Measurements from ENCODE around the gene RPL23.
A peak's percentile ranks its signal among the peaks of the same experiment; 100 is the strongest.

Gene RPL23

DNA sequence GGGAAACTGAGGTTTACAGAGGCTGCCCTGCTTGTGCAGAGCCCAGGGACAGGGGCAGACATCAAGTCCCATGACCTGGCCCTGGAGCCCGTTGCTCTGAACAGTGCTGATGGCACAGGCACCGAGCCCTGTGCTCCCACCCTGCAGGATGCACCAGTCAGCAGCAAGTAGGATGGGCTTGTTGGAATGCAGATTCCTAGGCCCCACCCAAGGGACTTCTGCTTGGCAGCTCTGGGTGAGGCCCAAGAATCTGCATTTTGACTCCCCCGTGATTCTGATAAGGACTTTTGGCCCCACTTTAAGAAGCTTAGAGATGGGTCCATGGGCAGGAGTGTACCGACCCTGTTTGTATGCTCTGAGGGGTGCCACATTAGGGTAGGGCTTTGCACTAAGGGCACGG lies 39.6 kb upstream of the RPL23 start:
- H3K27me3 ChIP-seq (ENCODE audit: low read depth, low read length): no peaks in the 10 kb centered on the region
- H3K27ac ChIP-seq (ENCODE audit: low read length): no peak overlapping the region
- H3K36me3 ChIP-seq (ENCODE audit: control insufficient read depth in 1 of 2, insufficient read depth in 2 of 2, low read length in 2 of 2): peaks cover 32 to 43% of the 10 kb centered on the region in 2 donors
- peaks cover 28 to 42% of the 10 kb centered on the region in 2 donors for H3K4me1 ChIP-seq (ENCODE audit: control insufficient read depth in 1 of 2, insufficient read depth in 2 of 2, low read length in 2 of 2)
- no peaks in the 10 kb centered on the region for H3K9me3 ChIP-seq (ENCODE audit: control insufficient read depth in 1 of 2, low read length in 2 of 2)
- H3K4me3 ChIP-seq (ENCODE audit: low read depth in 1 of 2, low read length in 2 of 2): no peak overlapping the region

- peaks cover 35 to 45% of the 10 kb centered on the region in 2 donors for H3K36me3 ChIP-seq (ENCODE audit: control insufficient read depth in 1 of 2, insufficient read depth in 2 of 2, low read length in 2 of 2)
- H3K9me3 ChIP-seq (ENCODE audit: control insufficient read depth in 1 of 2, low read length in 2 of 2): no peaks in the 10 kb centered on the region
- peaks cover 27 to 38% of the 10 kb centered on the region in 2 donors for H3K4me1 ChIP-seq (ENCODE audit: control insufficient read depth in 1 of 2, insufficient read depth in 2 of 2, low read length in 2 of 2)
Observed at GRCh38 chr17:38892620-38893019, 39.1 kb upstream of the RPL23 start.

DNA sequence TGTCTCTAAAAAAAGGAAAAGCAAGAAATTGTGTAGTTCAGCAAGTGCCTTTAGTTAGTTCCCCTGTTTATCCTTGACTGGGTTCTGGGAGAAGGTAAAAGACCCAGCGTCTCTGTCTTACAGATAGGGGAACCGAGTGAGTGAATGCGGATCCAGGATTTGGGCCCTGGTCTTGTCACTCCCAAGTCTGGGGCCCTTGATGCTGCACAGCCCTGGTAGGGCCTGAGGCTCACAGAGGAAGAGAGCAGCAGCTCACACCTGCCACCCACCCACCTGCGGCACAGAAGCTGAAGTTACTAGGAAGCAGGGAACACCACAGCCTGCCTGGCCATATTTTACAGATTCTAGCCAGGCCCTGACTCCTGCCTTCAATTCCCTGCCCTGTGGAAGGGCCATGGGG lies 38.6 kb upstream of the RPL23 start:
- Histone ChIP-seq H3K4me3 (ENCODE audit: low read depth in 1 of 2, low read length in 2 of 2) (no peak overlapping the region), H3K36me3 (ENCODE audit: control insufficient read depth in 1 of 2, insufficient read depth in 2 of 2, low read length in 2 of 2) (peaks cover 39 to 49% of the 10 kb centered on the region in 2 donors), H3K4me1 (ENCODE audit: control insufficient read depth in 1 of 2, insufficient read depth in 2 of 2, low read length in 2 of 2) (peaks cover 22 to 36% of the 10 kb centered on the region in 2 donors), H3K9me3 (ENCODE audit: control insufficient read depth in 1 of 2, low read length in 2 of 2) (no peaks in the 10 kb centered on the region), H3K27me3 (ENCODE audit: low read depth, low read length) (no peaks in the 10 kb centered on the region), H3K27ac (ENCODE audit: low read length) (no peak overlapping the region)

More at GRCh38 chr17:38892620-38893019, 39.1 kb upstream of the RPL23 start:
- Histone ChIP-seq H3K4me3 (ENCODE audit: low read depth in 1 of 2, low read length in 2 of 2) (no peak overlapping the region), H3K27me3 (ENCODE audit: low read depth, low read length) (no peaks in the 10 kb centered on the region), H3K27ac (ENCODE audit: low read length) (no peak overlapping the region)

GRCh38 chr17:38891441-38891840 lies 37.9 kb upstream of the RPL23 start:
- H3K4me1 ChIP-seq (ENCODE audit: control insufficient read depth in 1 of 2, insufficient read depth in 2 of 2, low read length in 2 of 2): peaks cover 16 to 34% of the 10 kb centered on the region in 2 donors
- H3K27me3 ChIP-seq (ENCODE audit: low read depth, low read length): no peaks in the 10 kb centered on the region
- no peaks in the 10 kb centered on the region for H3K9me3 ChIP-seq (ENCODE audit: control insufficient read depth in 1 of 2, low read length in 2 of 2)
- H3K4me3 ChIP-seq (ENCODE audit: low read depth in 1 of 2, low read length in 2 of 2): no peak overlapping the region
- no peak overlapping the region for H3K27ac ChIP-seq (ENCODE audit: low read length)
- peaks cover 39 to 49% of the 10 kb centered on the region in 2 donors for H3K36me3 ChIP-seq (ENCODE audit: control insufficient read depth in 1 of 2, insufficient read depth in 2 of 2, low read length in 2 of 2)

- Histone ChIP-seq H3K27ac (ENCODE audit: low read length) (no peak overlapping the region), H3K4me3 (ENCODE audit: low read depth in 1 of 2, low read length in 2 of 2) (no peak overlapping the region), H3K9me3 (ENCODE audit: control insufficient read depth in 1 of 2, low read length in 2 of 2) (no peaks in the 10 kb centered on the region), H3K36me3 (ENCODE audit: control insufficient read depth in 1 of 2, insufficient read depth in 2 of 2, low read length in 2 of 2) (peaks cover 36 to 46% of the 10 kb centered on the region in 2 donors), H3K4me1 (ENCODE audit: control insufficient read depth in 1 of 2, insufficient read depth in 2 of 2, low read length in 2 of 2) (peaks cover 23 to 39% of the 10 kb centered on the region in 2 donors), H3K27me3 (ENCODE audit: low read depth, low read length) (no peaks in the 10 kb centered on the region)
Observed at GRCh38 chr17:38890410-38890746, 36.9 kb upstream of the RPL23 start.

DNA sequence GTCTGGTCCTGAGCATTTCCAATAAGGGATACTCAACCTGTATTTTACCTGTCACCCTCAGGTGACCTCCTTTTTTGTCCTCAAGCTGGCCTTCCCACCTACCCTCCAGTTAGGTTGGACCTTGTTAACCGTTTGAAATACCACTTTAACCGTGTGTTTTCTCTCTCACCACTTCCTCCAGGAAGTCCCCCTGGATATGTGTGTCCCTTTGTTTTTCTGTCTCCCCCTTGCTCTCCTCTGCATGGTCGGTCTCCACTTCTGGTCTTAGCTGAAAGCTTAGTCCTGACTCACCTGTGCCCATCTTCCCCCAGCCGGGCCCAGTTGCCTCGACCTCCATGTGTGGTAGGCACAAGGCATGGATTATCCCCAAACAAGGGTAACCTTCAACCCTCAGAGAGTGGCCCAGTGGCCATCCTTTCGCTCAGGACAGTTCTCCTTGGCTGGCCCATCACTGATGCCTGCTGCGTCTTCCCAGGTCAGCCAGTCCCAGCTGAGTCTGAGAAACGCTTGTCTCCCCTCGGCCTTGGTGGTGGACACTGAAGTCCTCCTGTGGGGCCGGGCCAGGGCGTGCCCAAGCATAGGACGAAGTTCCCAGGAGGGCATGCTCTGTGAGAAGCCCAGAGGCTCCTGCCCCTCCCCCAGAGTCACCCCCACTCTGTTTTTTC lies 36.4 kb upstream of the RPL23 start:
- H3K9me3 ChIP-seq (ENCODE audit: control insufficient read depth in 1 of 2, low read length in 2 of 2): no peaks in the 10 kb centered on the region
- H3K27ac ChIP-seq (ENCODE audit: low read length): no peak overlapping the region
- peaks cover 28 to 44% of the 10 kb centered on the region in 2 donors for H3K4me1 ChIP-seq (ENCODE audit: control insufficient read depth in 1 of 2, insufficient read depth in 2 of 2, low read length in 2 of 2)
- no peak overlapping the region for H3K4me3 ChIP-seq (ENCODE audit: low read depth in 1 of 2, low read length in 2 of 2)
- H3K36me3 ChIP-seq (ENCODE audit: control insufficient read depth in 1 of 2, insufficient read depth in 2 of 2, low read length in 2 of 2): peaks cover 38 to 46% of the 10 kb centered on the region in 2 donors
- no peaks in the 10 kb centered on the region for H3K27me3 ChIP-seq (ENCODE audit: low read depth, low read length)

DNA sequence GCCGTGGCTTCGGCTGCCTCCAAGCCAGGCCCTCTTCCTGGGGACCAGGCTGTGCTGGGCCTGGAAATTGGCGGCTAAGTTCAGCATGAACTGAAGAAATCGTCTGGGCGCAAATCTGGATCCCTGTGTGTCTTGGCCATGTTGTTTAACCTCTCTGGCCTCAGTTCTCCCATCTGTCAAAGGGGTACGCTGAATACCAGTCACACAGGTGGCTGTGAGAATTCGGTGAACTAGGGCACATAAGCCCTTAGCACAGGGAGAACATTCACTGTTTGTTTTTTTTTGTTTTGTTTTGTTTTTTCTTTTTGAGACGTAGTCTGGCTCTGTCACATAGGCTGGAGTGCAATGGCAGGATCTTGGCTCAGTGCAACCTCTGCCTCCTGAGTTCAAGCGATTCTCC lies 35.3 kb upstream of the RPL23 start:
- Histone ChIP-seq H3K4me3 (ENCODE audit: low read depth in 1 of 2, low read length in 2 of 2) (no peak overlapping the region), H3K9me3 (ENCODE audit: control insufficient read depth in 1 of 2, low read length in 2 of 2) (no peaks in the 10 kb centered on the region), H3K36me3 (ENCODE audit: control insufficient read depth in 1 of 2, insufficient read depth in 2 of 2, low read length in 2 of 2) (peaks cover 38 to 39% of the 10 kb centered on the region in 2 donors), H3K27ac (ENCODE audit: low read length) (no peak overlapping the region), H3K4me1 (ENCODE audit: control insufficient read depth in 1 of 2, insufficient read depth in 2 of 2, low read length in 2 of 2) (peaks cover 26 to 49% of the 10 kb centered on the region in 2 donors), H3K27me3 (ENCODE audit: low read depth, low read length) (no peaks in the 10 kb centered on the region)

DNA sequence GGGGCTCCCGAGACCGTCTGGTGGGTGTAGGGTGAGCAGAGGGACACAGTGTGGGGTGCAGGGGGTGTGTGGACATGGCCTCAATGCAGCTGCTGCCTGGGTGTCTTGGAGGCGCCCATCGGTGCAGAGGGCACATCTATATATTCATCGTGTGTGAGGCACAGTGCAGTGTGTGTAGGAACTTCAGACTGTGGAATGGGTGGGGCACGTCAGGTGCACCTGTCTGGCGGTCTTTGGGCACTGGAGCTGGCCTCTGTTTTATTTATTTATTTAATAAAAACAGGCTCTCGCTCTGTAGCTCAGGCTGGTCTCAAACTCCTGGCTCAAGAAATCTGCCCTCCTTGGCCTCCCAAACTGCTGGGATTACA lies 33.1 kb upstream of the RPL23 start:
- Histone ChIP-seq H3K27ac (ENCODE audit: low read length) (no peak overlapping the region), H3K27me3 (ENCODE audit: low read depth, low read length) (no peaks in the 10 kb centered on the region), H3K4me1 (ENCODE audit: control insufficient read depth in 1 of 2, insufficient read depth in 2 of 2, low read length in 2 of 2) (peaks cover 32 to 53% of the 10 kb centered on the region in 2 donors), H3K36me3 (ENCODE audit: control insufficient read depth in 1 of 2, insufficient read depth in 2 of 2, low read length in 2 of 2) (peaks cover 27 to 28% of the 10 kb centered on the region in 2 donors), H3K9me3 (ENCODE audit: control insufficient read depth in 1 of 2, low read length in 2 of 2) (no peaks in the 10 kb centered on the region), H3K4me3 (ENCODE audit: low read depth in 1 of 2, low read length in 2 of 2) (no peak overlapping the region)

DNA sequence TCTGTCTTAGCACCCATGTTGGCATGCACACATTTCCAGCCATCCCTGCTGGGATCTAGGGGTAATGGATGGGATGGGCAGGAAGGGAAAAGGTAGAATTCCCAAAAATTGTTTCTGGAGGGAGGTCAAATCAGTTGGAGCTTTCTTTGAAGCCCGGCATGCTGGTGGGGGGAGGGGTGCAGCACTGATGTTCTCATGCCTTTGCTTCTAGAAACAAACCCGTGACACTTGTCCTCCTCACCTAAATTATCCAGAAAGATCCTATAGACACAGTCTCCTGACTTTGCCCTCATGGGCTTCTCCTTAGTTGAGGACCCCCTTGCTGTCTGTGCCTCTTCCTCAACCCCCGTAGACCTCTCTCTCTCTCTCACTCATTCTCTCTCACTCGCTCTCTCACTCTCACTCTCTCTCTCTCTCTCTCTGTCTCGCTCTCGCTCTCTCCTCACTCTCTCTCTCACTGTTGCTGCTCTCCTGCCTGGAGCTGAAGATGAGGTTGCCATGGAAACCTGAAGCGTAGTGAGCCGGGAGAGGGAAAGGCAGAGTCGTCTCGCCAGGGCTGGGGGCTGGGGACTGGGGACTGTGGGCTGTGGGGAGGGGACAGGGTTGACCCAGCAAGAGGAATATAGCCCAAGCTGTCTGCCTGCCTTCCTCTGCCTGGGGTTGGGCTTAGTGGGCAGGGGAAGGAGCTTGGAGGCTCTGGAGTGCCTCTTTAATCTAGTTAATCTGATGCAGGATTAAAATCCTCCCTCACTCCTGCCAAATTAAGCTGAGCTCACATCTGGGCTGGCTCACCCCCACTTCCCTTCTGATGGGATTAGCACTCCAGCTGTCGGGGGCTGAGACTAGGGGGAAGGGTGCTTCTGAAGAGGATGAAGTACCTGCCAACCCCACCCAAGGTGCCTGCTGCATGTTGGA lies 32.5 kb upstream of the RPL23 start:
- Histone ChIP-seq H3K4me1 (ENCODE audit: control insufficient read depth in 1 of 2, insufficient read depth in 2 of 2, low read length in 2 of 2) (peaks cover 38 to 60% of the 10 kb centered on the region in 2 donors), H3K4me3 (ENCODE audit: low read depth in 1 of 2, low read length in 2 of 2) (no peak overlapping the region), H3K36me3 (ENCODE audit: control insufficient read depth in 1 of 2, insufficient read depth in 2 of 2, low read length in 2 of 2) (peaks cover 24 to 27% of the 10 kb centered on the region in 2 donors), H3K9me3 (ENCODE audit: control insufficient read depth in 1 of 2, low read length in 2 of 2) (no peaks in the 10 kb centered on the region), H3K27ac (ENCODE audit: low read length) (peak overlapping the region; percentile 60), H3K27me3 (ENCODE audit: low read depth, low read length) (no peaks in the 10 kb centered on the region)

DNA sequence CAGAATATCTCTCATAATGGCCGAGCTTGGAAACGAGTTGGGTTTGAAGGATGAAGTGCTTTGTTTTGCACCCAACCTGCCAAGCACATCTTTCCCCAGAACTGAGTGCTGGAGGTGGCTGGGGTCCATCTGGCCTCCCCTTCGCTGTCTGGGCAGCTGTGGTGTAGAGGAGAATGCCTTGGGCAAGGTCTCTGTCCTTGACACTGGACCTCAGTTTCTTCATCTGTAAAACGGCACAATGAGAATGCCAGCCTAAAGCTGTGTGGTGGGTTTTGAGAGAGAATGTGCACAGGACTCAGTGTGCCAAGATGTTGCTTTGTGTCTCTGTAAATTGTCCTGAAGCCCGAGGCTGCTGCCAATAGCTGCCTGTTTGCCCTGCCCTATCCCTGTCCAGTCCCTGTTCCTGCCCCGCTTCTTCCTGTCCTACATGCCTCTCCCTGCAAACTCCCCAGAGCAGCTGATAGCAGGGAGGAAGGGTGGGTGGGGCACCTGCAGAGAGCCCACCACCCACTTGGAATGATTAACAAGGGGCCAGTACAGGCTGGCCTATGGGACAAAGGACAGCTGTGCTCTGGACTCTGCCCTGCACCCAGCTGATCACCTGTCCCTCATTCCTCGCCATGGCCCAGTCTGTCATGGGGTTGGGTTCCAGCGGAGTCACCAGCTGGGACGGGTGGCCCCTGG lies 31.7 kb upstream of the RPL23 start:
- H3K27me3 ChIP-seq (ENCODE audit: low read depth, low read length): no peaks in the 10 kb centered on the region
- H3K4me3 ChIP-seq (ENCODE audit: low read depth in 1 of 2, low read length in 2 of 2): no peak overlapping the region
- peaks cover 42 to 68% of the 10 kb centered on the region in 2 donors for H3K4me1 ChIP-seq (ENCODE audit: control insufficient read depth in 1 of 2, insufficient read depth in 2 of 2, low read length in 2 of 2)
- peaks cover 22 to 26% of the 10 kb centered on the region in 2 donors for H3K36me3 ChIP-seq (ENCODE audit: control insufficient read depth in 1 of 2, insufficient read depth in 2 of 2, low read length in 2 of 2)
- no peak overlapping the region for H3K27ac ChIP-seq (ENCODE audit: low read length)
- H3K9me3 ChIP-seq (ENCODE audit: control insufficient read depth in 1 of 2, low read length in 2 of 2): no peaks in the 10 kb centered on the region
